SHP77 treated with DMSO at 0.1 percent for 48 hours (cell line): Measurements from ENCODE around the gene ZNF804B.

ENCODE experiments used
- DNase-seq: peaks from one replicate; lab custom pipeline; 2025; lab: John Stamatoyannopoulos, UW

Gene ZNF804B

GRCh38 chr7:88835147-88835728 is 75.7 kb downstream of the ZNF804B start:
- DNase-seq, result peak; percentile 8

GRCh38 chr7:88842201-88842600 is 82.7 kb downstream of the ZNF804B start:
- DNase-seq, result no peak

GRCh38 chr7:88845091-88845490 is 85.6 kb downstream of the ZNF804B start:
- no peak for DNase-seq

GRCh38 chr7:88851220-88851619 is 91.7 kb downstream of the ZNF804B start:
- DNase-seq, result no peak

GRCh38 chr7:88859288-88859687 is 99.8 kb downstream of the ZNF804B start:
- no peak for DNase-seq

- no peak for DNase-seq
Observed at GRCh38 chr7:88866265-88866863, 106.9 kb downstream of the ZNF804B start.

- DNase-seq, result no peak
Observed at GRCh38 chr7:88867158-88867557, 107.7 kb downstream of the ZNF804B start.

GRCh38 chr7:88868456-88868855 is 109.0 kb downstream of the ZNF804B start:
- DNase-seq, result no peak

- DNase-seq, result no peak
Observed at GRCh38 chr7:88881136-88881535, 121.6 kb downstream of the ZNF804B start.

- no peak for DNase-seq
Observed at GRCh38 chr7:88885131-88885530, 125.6 kb downstream of the ZNF804B start.

GRCh38 chr7:88888684-88889083 is 129.2 kb downstream of the ZNF804B start:
- no peak for DNase-seq

- no peak for DNase-seq
Observed at GRCh38 chr7:88910516-88910915, 151.0 kb downstream of the ZNF804B start.

GRCh38 chr7:88912852-88913251 is 153.4 kb downstream of the ZNF804B start:
- no peak for DNase-seq

GRCh38 chr7:88915615-88916014 is 156.1 kb downstream of the ZNF804B start:
- no peak for DNase-seq

- no peak for DNase-seq
Observed at GRCh38 chr7:88919478-88920131, 160.1 kb downstream of the ZNF804B start.

- DNase-seq, result no peak
Observed at GRCh38 chr7:88922944-88923343, 163.4 kb downstream of the ZNF804B start.

- DNase-seq, result no peak
Observed at GRCh38 chr7:88928276-88928675, 168.8 kb downstream of the ZNF804B start.

- no peak for DNase-seq
Observed at GRCh38 chr7:88929719-88930118, 170.2 kb downstream of the ZNF804B start.

- DNase-seq, result no peak
Observed at GRCh38 chr7:88933285-88933684, 173.8 kb downstream of the ZNF804B start.

GRCh38 chr7:88942815-88943501 is 183.5 kb downstream of the ZNF804B start:
- DNase-seq, result no peak

GRCh38 chr7:88951826-88952225 is 192.3 kb downstream of the ZNF804B start:
- DNase-seq, result no peak

- DNase-seq, result no peak
Observed at GRCh38 chr7:88964418-88964817, 204.9 kb downstream of the ZNF804B start.

GRCh38 chr7:88965371-88965770 is 205.9 kb downstream of the ZNF804B start:
- no peak for DNase-seq
